ENCODE data around the gene RAI1.
A peak's percentile ranks its signal among the peaks of the same experiment; 100 is the strongest.

RAI1 gene

GRCh38 chr17:17723354-17724261, 42.4 kb downstream of the RAI1 start:
- DNase-seq: peak in 39 of 42 donors; percentile 50 to 86 (median 73)
- intact Hi-C loops (cut with DNase I): loop anchor here (5.0 kb wide), 1 partner anchor 41 kb away; the partner anchor contains the start of gene RAI1

- intact Hi-C loops (cut with DNase I): loop anchor here (5.0 kb wide), 1 partner anchor 42 kb away; the partner anchor contains the start of gene RAI1
- peak in 11 of 42 donors; percentile 30 to 64 (median 43) for DNase-seq
These were observed 43.2 kb downstream of the RAI1 start for GRCh38 chr17:17724307-17725010.

- intact Hi-C loops (cut with DNase I): no loop called here
- DNase-seq: peak in 3 of 42 donors; percentile 22 to 50 (median 28)
These were observed 43.9 kb downstream of the RAI1 start for GRCh38 chr17:17725011-17725751.

- no peak for DNase-seq
These were observed 44.6 kb downstream of the RAI1 start for GRCh38 chr17:17725752-17726457.

GRCh38 chr17:17726458-17727060, 45.3 kb downstream of the RAI1 start:
- DNase-seq: no peak
- intact Hi-C loops (cut with DNase I): no loop called here

More at GRCh38 chr17:17725752-17726457, 44.6 kb downstream of the RAI1 start:
- intact Hi-C loops (cut with DNase I): no loop called here

- intact Hi-C loops (cut with DNase I): no loop called here
- no peak for DNase-seq
These were observed 45.9 kb downstream of the RAI1 start for GRCh38 chr17:17727111-17727659.

GRCh38 chr17:17728146-17728545, 46.9 kb downstream of the RAI1 start:
- DNase-seq: no peak
- intact Hi-C loops (cut with DNase I): no loop called here

- peak in 1 of 42 donors; percentile 3 for DNase-seq
- intact Hi-C loops (cut with DNase I): no loop called here
These were observed 47.4 kb downstream of the RAI1 start for GRCh38 chr17:17728550-17729251.

GRCh38 chr17:17729620-17730249, 48.5 kb downstream of the RAI1 start:
- intact Hi-C loops (cut with DNase I): no loop called here
- peak in 31 of 42 donors; percentile 50 to 84 (median 66) for DNase-seq

GRCh38 chr17:17730250-17730935, 49.1 kb downstream of the RAI1 start:
- intact Hi-C loops (cut with DNase I): no loop called here
- no peak for DNase-seq

- intact Hi-C loops (cut with DNase I): no loop called here
- DNase-seq: no peak
These were observed 51.2 kb downstream of the RAI1 start for GRCh38 chr17:17732444-17732843.

GRCh38 chr17:17732892-17733670, 51.8 kb downstream of the RAI1 start:
- DNase-seq: peak in 2 of 42 donors; percentile 57 to 67
- intact Hi-C loops (cut with DNase I): no loop called here

GRCh38 chr17:17736205-17737183, 55.2 kb downstream of the RAI1 start:
- intact Hi-C loops (cut with DNase I): no loop called here
- DNase-seq: no peak
